Nephron progenitor cell (in vitro differentiated cells): ENCODE measurements around the gene GDA.

ENCODE experiments used
- DNase-seq: peaks from one replicate; pipeline ENCODE4 v3.0.0; 2021
- H3K27ac Mint-ChIP-seq: 2 replicates; pipeline ENCODE4 v1.8.0; 2021; ENCODE audit warnings: mild to moderate bottlenecking, moderate library complexity, mixed read lengths
- H3K27me3 Mint-ChIP-seq: 2 replicates; pipeline ENCODE4 v1.8.0; 2021; ENCODE audit warnings: mild to moderate bottlenecking, low read depth, mixed read lengths; ENCODE audit not compliant: poor library complexity
- H3K36me3 Mint-ChIP-seq: 2 replicates; pipeline ENCODE4 v1.8.0; 2021; ENCODE audit warnings: low read depth, mixed read lengths
- H3K4me1 Mint-ChIP-seq: 2 replicates; pipeline ENCODE4 v1.8.0; 2021; ENCODE audit warnings: mixed read lengths
- H3K4me3 Mint-ChIP-seq: 2 replicates; pipeline ENCODE4 v1.8.0; 2021; ENCODE audit warnings: mild to moderate bottlenecking, moderate library complexity, mixed read lengths
- H3K9me3 Mint-ChIP-seq: 2 replicates; pipeline ENCODE4 v1.8.0; 2021; ENCODE audit warnings: mild to moderate bottlenecking, moderate library complexity, mixed read lengths
- CTCF ChIP-seq: fragments of 200-600 bp; sonication (generic); IDR thresholded peaks from 2 replicates; pipeline ENCODE4 v1.5.0; 2021; ENCODE audit warnings: antibody characterized with exemption

The GDA gene

GRCh38 chr9:72144756-72145492, 4.3 kb upstream of the GDA start:
- DNase-seq: no peak
- Mint-ChIP-seq H3K4me3 (no peak overlapping the region), H3K27ac (no peak overlapping the region), H3K27me3 (peaks cover 51% of the 10 kb centered on the region), H3K36me3 (no peaks in the 10 kb centered on the region), H3K9me3 (no peaks in the 10 kb centered on the region), H3K4me1 (peaks cover 11% of the 10 kb centered on the region)
- TF ChIP-seq CTCF: no peak

GRCh38 chr9:72145733-72146505, 3.3 kb upstream of the GDA start:
- Mint-ChIP-seq H3K4me1 (peaks cover 15% of the 10 kb centered on the region), H3K9me3 (no peaks in the 10 kb centered on the region), H3K27me3 (peaks cover 61% of the 10 kb centered on the region), H3K36me3 (no peaks in the 10 kb centered on the region), H3K27ac (no peak overlapping the region), H3K4me3 (no peak overlapping the region)
- DNase-seq: no peak
- no peak for TF ChIP-seq CTCF

- peaks cover 4% of the 10 kb centered on the region for H3K9me3 Mint-ChIP-seq
- DNase-seq: no peak
- peaks cover 15% of the 10 kb centered on the region for H3K4me1 Mint-ChIP-seq
- H3K4me3 Mint-ChIP-seq: no peak overlapping the region
- no peak for TF ChIP-seq CTCF
- no peaks in the 10 kb centered on the region for H3K36me3 Mint-ChIP-seq
- peaks cover 72% of the 10 kb centered on the region for H3K27me3 Mint-ChIP-seq
- H3K27ac Mint-ChIP-seq: no peak overlapping the region
Observed at GRCh38 chr9:72147676-72148075, 1.6 kb upstream of the GDA start.

GRCh38 chr9:72150127-72150526, 887 bp downstream of the GDA start:
- Mint-ChIP-seq H3K36me3 (no peaks in the 10 kb centered on the region), H3K27me3 (peaks cover 77% of the 10 kb centered on the region), H3K4me3 (peak overlapping the region; percentile 81), H3K27ac (no peak overlapping the region), H3K9me3 (peaks cover 4% of the 10 kb centered on the region), H3K4me1 (peaks cover 15% of the 10 kb centered on the region)
- TF ChIP-seq CTCF: no peak
- no peak for DNase-seq

GRCh38 chr9:72150661-72151060, 1.4 kb downstream of the GDA start:
- Mint-ChIP-seq H3K36me3 (no peaks in the 10 kb centered on the region), H3K9me3 (peaks cover 4% of the 10 kb centered on the region), H3K4me3 (no peak overlapping the region), H3K4me1 (peaks cover 15% of the 10 kb centered on the region), H3K27ac (no peak overlapping the region), H3K27me3 (peaks cover 73% of the 10 kb centered on the region)
- no peak for TF ChIP-seq CTCF
- DNase-seq: no peak
